Non-pigmented ciliary epithelial cell (primary cell): ENCODE data around the gene KLF16.

Source experiments
- DNase-seq: peaks from one replicate; pipeline ENCODE4 v3.0.0-alpha.2; 2010; ENCODE audit warnings: low read depth

The KLF16 gene

GRCh38 chr19:1840541-1841115 is 22.8 kb downstream of the KLF16 start:
- DNase-seq = no peak

DNA sequence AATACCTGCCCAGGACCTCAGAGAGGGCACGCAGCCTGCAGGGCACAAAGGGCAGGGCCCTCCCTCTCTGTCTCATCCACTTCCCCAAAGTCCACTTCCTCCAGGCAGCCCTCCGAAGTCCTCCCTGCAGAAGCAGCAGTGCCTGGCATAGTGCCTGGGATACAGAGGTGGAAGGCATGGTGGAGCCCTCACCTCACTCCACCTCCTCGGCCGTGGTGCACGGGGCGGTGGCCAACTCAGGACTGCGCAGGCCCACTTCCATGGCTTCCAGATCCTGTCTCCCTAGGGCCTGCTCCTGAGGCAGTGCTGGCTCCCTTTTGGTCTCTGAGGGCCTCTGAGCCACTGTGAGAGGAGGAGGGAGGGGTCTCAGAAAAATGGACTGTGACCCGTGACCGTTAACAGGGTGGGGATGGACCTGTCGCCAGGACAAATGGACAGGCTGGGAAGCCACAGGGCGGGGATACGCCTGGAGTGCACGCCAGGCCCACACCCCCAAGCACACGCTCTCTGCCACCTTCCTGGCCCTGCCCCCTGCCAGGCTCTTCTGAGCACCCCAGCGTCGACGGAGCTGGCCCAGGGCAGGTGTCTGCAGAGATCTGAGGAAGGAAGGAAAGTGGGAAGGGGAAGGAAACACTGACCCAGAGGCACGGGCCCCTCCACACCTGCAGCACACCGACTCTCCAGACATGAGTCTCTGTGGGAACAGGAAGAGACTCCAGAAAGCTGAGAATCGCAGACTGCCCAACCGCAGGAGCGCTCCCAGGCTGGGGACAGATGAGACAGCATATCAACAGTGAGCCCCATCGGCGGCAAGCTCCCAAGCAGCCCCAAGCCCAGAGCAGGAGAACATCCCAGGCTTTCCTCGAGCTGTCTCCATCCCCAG is 23.5 kb downstream of the KLF16 start:
- DNase-seq = no peak

DNA sequence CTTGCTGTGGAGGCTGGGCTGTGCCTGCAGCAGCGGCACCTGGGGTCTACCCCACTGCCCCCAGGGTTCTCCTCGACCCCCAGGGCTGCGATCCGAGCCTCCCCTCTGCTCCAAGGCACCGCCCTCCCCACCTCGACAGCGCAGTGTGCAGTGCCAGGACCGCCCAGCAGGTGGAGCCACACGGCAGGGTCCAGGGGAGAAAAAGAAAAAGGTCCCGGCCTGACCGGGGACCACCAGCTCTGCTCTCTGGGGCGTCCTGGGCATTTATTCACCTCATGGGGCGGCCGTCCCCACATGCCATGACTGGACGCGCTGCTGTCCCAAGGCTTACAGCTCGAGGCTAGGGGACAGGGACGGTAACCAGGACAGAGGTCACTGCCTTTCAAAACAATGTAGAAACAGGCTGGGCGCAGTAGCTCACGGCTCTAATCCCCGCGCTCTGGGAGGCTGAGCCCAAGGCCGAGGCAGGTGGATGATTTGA is 25.7 kb downstream of the KLF16 start:
- no peak for DNase-seq

- no peak for DNase-seq
Observed at GRCh38 chr19:1837222-1837565, 26.2 kb downstream of the KLF16 start.

DNA sequence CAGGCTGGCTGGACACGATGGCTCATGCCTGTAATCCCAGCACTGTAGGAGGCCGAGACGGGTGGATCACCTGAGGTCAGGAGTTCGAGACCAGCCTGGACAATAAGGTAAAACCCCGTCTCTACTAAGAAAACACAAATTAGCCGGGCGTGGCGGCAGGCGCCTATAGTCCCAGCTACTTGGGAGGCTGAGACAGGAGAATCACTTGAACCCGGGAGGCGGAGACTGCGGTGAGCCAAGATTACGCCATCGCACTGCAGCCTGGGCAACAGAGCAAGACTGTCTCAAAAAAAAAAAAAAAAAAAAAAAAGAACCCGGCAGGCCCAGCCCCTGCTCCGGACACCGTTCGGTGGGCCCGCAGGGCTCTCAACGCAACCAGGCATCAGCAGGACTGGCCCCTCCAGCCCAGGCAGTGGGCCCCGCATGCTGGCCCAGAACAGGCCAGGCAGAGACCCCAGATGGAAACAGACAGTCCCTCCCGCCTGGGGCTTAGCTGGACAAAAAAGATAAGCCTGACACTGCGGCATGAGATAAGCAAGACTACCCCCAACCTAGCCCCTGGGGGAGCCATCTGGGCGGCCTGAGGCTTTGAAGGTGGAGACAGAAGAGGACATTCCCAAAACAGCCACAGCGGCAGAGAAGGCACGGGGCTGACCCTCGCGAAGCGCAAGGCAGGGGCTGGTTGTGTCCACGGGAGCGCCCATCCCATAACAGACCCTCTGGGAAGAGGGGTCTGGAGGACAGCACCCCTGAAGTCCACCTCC is 26.7 kb downstream of the KLF16 start:
- no peak for DNase-seq

DNA sequence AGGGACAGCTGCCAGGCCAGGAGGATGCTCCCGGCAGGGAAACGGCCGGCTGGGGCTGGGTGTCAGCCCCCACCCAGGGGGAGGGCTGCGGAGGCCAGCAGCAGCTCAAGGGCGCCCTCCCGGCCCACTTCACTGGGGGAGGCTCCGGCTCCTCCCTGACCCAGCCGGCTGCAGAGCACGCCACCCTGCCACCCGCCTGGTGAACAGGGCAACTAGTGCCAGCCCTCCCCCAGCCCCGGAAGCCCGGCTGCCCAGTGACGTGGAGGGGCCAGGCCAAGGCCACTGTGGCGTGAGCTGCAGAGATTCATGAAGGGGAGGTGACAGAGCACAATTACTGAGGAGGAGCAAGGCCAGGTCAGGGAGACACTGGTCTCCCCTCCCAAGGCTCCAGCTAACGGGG is 29.8 kb downstream of the KLF16 start:
- no peak for DNase-seq

- DNase-seq = no peak
Observed at GRCh38 chr19:1832046-1832663, 31.2 kb downstream of the KLF16 start.

- no peak for DNase-seq
Observed at GRCh38 chr19:1830978-1831377, 32.4 kb downstream of the KLF16 start.

DNA sequence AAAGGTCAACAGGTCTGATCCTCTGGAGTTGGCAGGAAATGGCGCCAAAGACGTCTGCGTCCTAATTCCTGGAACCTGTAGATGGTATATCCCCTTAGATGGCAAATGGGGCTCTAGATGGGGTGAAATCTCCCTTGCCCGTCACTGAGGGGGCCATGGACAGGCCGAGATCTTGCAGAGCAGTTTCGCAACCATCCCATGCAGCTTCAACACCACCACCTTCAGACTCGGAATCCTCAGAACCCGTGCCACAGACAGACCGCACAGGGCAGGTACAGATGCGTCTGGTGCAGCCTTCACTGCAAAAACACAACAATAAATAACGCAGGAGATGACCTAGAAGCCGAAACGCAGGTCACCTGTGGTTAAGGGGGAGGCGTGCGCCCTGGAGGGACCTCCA is 32.8 kb downstream of the KLF16 start:
- DNase-seq = no peak

DNA sequence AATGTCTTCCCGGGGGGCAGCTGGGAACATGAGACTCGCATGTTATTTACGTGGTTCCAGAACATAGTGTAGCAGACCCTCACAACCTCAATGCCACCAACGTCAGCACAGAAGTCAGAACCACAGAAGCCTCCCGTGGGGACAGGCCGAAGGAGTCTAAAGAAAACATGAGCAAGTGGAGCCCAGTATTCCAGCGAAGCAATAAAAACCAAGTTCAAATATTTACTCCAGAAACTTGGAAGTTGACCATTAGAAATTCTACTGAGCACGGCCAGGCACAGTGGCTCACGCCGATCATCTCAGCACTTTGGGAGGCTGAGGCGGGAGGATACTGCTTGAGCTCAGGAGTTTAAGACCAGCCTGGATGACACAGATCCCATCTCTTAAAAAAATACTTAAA is 33.4 kb downstream of the KLF16 start:
- DNase-seq = no peak

DNA sequence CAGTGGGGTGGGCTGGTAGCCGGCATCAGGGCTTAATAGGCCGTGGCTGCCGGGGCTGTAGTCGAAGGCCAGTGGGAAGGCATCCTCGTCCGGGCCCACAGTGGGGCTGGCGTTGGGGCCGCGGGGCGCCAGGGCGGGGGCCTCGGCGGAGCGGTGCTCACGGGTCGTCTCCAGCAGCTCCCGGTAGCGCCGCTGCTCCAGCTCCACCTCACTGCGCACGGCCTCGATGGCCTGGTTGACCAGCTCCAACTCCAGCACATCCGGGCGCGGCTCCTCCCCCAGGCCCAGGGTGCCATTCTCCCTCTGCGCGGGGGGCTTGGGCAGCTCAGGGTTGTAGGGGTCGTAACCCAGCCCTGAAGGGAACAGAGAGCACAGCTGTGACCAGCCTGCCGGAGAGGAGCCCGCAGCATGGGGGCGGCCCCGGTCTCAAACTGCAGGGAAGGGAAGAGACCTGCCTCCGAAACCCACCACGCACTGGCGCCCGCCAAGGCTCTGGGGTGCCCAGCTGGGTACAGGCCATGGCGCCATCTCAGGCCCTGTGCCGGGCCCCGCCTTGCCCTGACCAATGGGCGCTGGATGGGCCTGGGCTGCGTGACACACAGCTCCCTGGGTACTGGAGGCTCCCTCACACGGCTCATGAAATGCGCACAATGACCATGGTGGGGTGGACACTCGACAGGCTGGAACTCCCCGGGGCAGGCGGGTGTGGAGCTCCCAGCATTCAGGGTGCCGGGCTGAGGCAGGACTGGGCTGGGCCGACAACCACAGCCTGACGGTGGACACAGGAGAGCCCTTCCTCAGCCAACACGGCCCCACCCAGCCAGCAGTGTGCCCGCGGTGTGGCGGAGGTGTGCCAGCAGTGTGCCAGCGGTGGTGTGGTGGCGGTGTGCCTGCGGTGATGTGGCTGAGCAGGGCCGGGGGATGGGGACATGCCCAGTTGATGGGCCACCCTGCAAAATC is 34.8 kb downstream of the KLF16 start:
- DNase-seq = no peak

DNA sequence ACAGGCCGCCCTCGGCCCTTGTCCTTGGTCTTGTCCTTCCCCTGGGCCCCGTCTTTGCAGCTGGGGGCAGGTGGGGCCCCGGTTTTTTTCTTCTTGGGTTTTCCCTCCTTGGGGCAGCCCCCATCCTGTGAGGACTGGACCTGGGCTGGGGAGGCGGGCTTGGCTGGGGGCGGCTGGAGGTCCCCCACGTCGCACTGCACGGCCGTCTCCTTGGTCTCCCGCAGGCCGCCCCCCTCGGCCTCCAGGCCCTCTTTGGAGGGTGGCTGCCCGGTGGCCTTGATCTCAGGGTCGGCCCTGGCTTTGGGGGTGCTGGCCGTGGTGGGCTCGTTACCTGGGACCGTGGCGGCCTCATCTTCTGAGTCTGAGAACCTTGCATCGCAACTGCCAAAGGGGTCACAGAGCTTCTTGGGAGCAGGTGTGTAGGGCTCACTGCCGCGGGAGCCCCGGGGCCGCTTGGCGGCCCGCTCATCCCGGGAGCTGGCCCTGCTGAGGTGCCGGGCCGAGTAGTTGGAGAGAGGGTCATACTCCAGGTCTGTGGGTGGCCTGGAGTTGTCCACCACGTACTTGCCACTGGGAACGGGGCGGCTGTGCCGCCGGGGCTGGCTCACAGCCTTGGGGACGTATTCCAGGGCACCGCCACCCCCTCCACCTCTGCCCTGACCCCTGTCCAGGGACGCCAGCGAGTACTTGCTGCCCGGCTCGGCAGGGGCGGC is 35.7 kb downstream of the KLF16 start:
- no peak for DNase-seq

DNA sequence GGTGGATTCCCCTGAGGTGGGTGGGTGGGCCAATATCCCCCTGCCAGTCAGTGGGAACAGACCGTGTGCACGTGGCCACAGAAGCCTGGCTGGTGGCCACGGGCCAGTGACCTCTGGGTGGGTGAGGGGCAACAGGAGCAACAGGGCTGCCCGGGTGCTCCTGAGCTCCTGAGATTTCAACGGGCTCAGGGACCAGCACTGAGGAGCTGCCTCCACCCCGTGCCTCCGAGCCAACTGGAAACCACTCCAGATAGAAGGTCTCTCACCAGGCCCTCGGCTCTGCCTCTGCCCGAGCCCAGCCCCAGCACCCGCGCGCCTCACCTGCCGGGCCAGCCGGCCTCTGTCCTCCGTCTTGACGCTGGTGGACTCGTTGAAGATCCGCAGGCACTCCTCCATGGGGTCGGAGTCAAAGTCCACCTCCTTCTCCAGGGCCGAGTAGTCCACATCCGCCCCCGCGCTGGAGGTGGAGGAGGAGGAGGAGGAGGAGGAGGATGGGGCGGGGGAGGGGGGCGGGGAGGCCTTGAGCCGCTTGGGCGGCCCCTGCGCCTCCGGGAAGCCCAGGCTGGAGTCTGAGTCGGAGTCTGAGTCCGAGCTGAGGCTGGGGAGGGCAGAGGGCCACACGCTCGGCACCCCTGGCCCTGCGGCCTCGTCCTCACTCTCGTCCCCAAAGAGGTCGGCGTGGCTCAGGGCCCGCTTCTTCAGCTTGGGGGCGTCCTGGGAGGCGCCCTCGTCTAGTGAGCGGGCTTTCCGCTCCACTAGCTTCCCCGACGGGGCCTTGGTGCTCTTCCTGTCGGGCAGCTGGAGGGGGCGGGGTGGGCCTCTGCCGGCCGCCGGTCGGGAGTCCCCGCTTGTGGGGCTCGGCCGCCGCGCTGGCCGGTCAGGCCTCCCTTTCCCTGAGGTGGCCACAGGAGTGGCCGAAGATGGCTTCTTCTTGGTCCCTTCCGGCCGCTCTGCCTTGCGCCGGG is 36.5 kb downstream of the KLF16 start:
- no peak for DNase-seq

GRCh38 chr19:1825909-1826556 is 37.3 kb downstream of the KLF16 start:
- DNase-seq = no peak

DNA sequence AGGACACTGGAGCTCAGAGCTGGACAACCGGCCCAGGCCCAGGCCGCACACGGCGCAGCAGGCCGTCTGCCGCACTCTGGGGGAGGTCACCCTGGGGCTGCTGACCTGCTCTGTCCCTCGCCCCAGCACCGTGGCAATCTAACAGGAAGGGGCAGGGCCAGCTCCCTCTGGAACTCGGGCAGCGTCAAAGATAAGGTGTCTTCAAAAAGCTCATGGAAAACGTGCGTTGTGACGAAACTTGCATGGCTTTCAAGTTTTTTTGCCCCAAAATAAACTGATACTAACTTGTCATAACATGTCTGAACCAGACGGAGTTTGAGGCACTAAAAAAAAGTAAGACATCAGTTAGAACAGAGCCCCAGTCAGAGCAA is 39.1 kb downstream of the KLF16 start:
- DNase-seq = no peak

GRCh38 chr19:1823539-1824251 is 39.7 kb downstream of the KLF16 start:
- no peak for DNase-seq

GRCh38 chr19:1823020-1823419 is 40.4 kb downstream of the KLF16 start:
- no peak for DNase-seq

DNA sequence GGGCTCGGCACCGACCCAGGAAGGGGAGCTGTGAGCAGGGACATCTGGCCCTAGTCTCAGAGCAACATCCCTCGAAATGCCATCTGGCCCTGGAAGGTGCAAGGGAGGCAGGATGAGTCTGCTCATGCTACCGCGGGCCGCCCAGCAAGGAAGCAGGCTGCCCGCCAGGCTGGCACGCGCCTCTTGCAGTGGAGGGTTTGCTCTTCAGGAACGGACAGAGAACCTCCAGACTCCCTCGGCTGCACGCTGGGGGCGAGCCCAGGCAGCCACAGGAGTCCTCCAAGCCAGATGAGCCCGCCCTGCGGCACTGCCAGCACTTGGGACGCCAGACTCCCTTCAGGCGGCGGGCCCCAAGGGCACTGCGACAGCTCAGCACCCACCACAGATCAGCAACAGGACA is 41.2 kb downstream of the KLF16 start:
- DNase-seq = no peak
